HG02798 (cell line): ENCODE results near the gene RYR1.
"Not testable (repeated sequence)": the region's sequence is repeated elsewhere in the genome, so short reads cannot be mapped to it uniquely, and the experiment has no call there.

Experiments
- ATAC-seq: cut with Tn5 transposase; IDR thresholded peaks from one replicate; pipeline ENCODE4 v1.9.1; 2021; ENCODE audit warnings: mild to moderate bottlenecking; ENCODE audit not compliant: unreplicated experiment, poor library complexity

The RYR1 gene

DNA sequence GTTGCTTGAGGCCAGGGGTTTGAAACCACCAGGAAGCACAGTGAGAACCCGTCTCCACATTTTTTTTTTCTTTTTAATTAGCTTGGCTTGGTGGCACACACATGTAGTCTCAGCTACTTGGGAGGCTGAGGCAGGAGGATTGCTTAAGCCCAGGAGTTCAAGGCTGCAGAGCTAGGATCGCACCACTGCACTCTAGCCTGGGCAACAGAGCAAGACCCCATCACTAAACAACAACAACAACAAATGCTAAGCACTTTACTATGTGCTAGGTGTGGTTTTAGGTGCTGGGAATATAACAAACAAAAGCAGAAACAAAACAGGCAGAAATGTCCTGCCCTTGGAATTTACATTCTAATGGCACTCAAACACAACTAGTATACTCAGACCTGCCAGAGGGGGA lies 51.3 kb downstream of the RYR1 start:
- no peak for ATAC-seq

DNA sequence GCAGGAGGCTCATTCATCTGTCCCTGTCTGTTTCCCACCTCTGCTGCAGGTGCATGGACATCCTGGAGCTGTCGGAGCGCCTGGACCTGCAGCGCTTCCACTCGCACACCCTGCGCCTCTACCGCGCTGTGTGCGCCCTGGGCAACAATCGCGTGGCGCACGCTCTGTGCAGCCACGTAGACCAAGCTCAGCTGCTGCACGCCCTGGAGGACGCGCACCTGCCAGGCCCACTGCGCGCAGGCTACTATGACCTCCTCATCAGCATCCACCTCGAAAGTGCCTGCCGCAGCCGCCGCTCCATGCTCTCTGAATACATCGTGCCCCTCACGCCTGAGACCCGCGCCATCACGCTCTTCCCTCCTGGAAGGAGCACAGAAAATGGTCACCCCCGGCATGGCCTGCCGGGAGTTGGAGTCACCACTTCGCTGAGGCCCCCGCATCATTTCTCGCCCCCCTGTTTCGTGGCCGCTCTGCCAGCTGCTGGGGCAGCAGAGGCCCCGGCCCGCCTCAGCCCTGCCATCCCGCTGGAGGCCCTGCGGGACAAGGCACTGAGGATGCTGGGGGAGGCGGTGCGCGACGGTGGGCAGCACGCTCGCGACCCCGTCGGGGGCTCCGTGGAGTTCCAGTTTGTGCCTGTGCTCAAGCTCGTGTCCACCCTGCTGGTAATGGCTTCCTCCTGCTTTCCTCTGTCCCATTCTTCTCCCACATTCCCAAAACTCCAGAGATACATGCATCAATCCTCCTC lies 52.2 kb downstream of the RYR1 start:
- no peak for ATAC-seq

DNA sequence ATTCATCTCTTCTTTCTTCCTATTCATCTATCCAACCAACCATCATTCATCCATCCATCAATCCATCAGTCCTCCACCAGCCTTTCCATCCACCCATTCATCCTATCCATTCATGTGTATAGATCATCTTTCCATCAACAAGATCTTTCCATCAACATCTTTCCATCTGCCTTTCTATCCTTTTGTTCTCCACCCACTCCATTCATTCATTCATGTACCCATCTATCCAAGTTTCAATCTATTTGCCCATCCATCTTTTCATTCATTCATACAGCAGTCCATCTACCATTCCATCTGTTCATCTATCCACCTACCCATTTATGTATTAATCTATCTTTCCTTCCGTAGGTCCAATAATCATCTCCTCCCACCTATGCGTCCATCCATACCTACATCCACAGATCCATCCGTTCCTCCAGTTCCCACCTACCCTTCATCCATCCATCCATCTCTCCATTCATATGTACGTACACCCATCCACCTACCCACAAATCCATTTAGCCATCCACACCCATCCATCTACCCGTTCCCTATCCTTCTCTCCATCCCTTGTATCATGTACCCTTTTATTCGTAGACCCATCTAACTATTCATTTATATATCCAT lies 53.3 kb downstream of the RYR1 start:
- ATAC-seq: no peak

DNA sequence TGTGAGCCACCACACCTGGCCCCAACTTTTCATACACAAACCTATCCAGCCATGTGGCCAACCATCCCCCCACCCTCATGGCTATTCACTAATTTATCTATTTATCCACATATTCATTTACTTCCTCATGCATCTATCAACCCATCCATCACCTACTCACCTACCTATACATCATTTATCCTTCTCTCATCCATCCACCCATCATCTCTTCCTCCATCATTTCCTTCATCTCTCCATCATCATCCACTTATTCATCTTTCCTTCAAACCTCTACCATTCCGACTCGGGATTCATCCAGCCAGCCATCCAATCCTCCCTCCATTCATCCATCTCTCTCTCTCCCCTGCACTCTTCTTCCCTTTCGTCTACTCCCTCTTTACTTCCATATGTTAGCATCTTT lies 54.6 kb downstream of the RYR1 start:
- ATAC-seq: no peak

DNA sequence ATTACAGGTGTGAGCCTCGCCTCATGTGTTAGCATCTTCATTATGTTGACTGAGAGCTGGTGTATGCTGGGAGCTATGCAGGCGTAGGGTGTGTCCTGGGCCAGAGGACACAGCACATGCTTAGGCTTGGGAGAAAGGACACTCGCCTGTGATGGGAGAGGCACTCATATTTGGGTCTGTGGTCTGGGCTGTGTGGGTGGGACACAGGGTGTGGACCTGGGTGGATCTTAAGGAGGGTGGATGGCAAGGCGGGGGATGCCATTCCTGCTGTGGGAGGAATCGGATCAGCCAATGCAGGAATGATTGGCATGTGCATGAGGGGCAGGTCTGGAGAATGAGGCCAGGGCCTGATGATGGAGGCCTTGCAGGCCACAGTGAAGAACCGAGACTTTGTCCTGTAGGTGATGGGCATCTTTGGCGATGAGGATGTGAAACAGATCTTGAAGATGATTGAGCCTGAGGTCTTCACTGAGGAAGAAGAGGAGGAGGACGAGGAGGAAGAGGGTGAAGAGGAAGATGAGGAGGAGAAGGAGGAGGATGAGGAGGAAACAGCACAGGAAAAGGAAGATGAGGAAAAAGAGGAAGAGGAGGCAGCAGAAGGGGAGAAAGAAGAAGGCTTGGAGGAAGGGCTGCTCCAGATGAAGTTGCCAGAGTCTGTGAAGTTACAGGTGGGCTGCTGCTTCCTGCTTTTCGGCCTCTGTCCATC lies 55.4 kb downstream of the RYR1 start:
- no peak for ATAC-seq

DNA sequence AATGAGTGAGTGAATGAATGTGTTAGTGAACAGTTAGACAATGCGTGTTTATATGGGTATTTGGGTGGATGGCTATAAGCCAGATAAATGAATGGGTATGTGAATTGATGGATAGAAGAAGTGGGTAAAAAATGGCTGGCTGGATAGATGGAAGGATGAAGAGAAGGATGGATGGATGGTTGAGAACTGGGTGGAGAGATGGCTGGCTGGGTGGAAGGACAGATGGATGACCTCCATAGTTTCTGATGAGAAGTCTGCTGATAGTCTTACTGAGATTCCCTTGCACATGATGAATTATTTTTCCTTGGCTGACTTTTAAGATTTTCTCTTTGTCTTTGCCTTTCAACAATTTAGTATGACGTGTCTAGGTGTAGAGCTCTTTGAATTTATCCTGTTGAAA lies 57.4 kb downstream of the RYR1 start:
- ATAC-seq: no peak

DNA sequence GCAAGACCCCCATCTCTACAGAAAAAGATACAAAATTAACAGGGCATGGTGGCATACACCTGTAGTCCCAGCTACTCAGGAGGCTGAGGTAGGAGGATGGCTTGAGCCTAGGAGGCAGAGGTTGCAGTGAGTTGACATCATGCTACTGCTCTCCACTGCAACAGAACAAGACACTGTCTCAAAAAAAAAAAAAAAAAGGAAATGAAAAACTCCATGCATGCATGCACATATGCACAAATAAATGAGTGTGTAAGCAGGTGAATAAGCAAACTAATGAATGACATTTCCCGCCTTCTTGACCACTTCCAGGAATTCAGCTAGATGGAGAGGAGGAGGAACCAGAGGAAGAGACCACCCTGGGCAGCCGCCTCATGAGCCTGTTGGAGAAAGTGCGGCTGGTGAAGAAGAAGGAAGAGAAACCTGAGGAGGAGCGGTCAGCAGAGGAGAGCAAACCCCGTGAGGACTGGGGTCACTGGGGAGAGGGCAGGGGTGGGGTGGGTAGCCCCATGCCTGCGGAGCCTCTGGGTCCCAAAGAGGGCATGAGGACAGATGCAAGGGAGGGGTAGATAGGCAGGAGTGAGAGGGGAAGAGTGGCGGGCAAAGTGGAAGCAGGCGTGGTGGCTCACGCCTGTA lies 58.8 kb downstream of the RYR1 start:
- no peak for ATAC-seq

DNA sequence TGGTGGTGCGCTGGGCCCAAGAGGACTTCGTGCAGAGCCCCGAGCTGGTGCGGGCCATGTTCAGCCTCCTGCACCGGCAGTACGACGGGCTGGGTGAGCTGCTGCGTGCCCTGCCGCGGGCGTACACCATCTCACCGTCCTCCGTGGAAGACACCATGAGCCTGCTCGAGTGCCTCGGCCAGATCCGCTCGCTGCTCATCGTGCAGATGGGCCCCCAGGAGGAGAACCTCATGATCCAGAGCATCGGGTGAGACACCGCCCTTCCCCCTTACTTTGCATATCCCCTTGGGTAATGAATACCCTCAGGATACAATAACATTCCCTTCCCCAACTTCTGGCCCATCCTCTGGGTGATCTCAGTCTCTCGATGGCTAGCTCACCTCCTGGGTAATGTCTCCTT lies 60.9 kb downstream of the RYR1 start:
- ATAC-seq: no peak

DNA sequence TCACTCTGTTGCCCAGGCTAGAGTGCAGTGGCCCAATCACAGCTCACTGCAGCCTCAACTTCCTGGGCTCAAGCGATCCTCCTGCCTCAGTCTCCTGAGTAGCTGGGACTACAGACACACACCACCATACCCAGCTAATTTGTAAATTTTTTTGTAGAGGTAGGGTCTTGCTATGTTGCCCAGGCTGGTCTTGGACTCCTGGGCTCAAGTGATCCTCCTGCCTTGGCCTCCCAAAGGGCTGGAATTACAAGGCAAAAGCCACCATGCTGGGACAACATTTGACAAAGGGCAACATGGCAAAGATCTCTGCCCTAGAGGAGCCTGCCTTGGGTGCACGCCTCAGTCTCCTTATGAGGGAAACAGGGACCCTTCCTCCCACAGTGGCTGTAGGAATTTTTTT lies 61.9 kb downstream of the RYR1 start:
- ATAC-seq: not testable (repeated sequence)

DNA sequence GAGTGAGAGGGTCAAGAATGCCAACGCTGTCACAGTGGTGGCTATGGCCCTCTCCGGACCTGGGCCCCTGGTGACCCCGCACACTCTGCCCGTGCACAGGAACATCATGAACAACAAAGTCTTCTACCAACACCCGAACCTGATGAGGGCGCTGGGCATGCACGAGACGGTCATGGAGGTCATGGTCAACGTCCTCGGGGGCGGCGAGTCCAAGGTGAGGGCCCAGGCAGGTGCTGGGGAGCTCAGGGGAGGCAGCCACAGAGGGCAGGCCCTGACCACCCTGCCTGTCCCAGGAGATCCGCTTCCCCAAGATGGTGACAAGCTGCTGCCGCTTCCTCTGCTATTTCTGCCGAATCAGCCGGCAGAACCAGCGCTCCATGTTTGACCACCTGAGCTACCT lies 62.6 kb downstream of the RYR1 start:
- ATAC-seq: no peak

DNA sequence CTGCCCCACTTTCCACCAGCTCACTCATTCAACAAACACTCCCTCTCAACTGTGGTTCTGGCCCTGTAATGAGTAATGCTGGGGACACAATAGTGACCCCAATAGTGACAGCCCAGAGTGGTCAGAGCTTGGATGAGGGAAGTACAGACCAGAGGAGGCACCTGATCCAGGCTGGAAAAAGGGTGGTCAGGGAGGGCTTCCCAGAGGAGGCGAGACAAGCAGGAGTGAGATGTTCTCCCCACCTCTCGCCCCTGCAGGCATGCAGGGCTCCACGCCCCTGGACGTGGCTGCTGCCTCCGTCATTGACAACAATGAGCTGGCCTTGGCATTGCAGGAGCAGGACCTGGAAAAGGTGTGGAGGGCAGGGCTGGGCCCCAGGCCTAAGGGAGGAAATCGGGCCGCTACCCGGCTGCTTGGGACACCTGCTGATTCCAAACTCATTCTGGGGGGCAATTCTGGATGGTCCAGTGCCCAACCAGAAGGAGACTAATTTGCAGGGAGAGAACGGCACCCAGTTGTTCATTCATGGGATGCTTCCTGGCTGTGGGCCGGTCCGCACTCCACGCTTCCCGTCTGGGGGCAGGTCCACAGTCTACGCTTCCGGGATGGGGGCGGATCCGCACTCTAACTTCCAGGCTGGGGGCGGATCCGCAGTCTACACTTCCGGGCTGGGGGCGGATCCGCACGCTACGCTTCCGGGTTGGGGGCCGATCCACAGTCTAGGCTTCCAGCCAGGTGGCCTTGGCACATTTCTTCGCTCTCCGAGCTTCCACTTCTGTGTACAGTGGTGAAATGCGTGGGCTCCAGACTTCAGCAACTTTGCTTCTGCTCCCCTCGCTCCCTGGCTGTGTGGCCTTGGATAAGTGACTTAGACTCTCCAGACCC lies 63.4 kb downstream of the RYR1 start:
- no peak for ATAC-seq

DNA sequence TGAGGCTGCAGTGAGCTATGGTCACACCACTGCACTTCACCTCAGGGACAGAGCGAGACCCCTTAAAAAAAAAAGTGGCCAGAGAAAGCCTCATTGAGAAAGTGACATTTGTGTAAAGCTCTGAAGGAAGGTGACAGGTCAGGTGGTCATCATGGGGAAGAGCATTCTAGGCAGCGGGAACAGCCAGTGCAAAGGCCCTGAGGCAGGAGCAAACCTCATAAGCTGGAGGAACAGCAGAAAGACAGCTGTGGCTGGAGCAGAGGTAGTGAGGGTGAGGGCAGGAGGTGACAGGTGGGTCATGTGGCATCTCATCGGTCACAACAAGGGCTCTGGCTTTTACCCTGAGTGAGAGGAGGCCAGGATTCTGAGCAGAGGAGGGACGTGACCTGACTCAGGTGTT lies 64.4 kb downstream of the RYR1 start:
- ATAC-seq: no peak

DNA sequence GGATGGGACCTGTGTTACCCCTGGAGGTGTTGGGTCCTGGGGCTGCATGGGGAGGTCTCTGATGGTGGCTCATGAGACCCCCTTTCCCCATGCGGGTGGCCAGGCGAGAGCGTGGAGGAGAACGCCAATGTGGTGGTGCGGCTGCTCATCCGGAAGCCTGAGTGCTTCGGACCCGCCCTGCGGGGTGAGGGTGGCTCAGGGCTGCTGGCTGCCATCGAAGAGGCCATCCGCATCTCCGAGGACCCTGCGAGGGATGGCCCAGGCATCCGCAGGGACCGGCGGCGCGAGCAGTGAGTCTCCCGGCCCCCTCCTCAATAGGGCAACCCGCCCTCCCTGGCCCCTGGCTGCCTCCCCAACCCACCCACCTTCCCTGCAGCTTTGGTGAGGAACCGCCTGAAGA lies 66.0 kb downstream of the RYR1 start:
- ATAC-seq: no peak

DNA sequence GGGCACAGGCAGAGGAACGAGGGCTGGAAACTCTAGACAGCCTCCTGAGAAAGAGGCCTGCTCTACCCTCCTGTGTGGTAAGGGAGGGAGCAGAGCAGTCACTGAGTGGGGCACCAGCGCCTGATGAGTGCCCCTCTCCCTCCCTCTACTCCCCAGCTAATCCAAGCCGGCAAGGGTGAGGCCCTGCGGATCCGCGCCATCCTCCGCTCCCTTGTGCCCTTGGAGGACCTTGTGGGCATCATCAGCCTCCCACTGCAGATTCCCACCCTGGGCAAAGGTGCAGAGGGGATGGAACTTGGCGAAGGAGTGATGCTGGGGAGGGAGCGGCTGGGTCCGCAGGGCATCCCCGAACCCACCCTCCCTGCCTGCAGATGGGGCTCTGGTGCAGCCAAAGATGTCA lies 67.0 kb downstream of the RYR1 start:
- ATAC-seq: no peak

DNA sequence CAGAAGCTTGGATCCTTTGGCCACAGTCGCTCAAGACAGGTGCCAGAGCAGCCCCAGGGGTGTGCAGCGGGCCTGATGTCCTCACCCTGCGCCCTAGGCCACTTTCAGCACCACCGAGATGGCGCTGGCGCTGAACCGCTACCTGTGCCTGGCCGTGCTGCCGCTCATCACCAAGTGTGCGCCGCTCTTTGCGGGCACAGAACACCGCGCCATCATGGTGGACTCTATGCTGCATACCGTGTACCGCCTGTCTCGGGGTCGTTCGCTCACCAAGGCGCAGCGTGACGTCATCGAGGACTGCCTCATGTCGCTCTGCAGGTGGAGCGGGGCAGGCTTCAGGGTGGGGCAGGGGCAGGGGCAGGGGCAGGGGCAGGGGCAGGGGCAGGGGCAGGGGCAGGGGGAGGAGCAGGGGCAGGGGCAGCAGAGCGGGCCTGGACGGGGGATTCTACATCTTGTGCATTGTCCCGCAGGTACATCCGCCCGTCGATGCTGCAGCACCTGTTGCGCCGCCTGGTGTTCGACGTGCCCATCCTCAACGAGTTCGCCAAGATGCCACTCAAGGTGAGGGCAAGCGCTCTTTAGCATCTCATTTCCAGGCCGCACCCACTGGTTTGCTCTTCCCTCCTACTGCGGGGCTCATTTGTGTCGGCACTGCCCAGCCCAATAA lies 69.1 kb downstream of the RYR1 start:
- ATAC-seq: no peak

DNA sequence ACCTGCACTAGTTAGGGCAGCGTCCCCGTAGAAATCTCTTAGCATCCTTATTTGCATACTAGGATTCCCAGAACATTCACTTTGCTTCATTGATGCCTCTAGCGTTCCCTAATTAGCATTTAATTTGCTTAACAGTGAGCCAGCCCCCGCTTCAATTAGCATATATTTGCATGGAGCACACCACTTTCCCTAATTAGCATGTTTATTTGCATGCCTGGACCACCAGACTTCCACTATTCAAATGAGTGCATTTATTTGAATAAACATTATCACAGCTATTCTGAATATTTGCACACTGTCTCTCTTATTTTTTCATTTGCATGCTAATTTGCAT lies 69.6 kb downstream of the RYR1 start:
- ATAC-seq: no peak

DNA sequence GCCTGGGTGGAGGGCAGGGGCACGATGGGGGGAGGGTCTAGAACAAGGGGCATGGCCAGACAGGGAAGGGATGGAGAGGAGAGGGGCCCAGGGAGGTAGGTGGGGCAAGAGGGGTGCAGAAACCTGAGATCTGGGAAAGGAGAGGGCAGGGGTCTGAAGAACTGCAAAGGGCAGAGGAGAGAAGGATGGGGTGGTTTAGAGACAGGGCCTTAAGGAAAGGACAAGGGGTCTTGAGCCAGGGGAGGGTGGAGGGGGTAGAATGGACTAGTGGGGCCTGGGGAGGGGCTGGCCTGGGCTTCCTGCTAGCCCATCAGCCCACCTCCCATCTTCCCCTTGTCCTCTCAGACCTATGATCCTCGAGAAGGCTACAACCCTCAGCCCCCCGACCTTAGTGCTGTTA lies 72.5 kb downstream of the RYR1 start:
- no peak for ATAC-seq

DNA sequence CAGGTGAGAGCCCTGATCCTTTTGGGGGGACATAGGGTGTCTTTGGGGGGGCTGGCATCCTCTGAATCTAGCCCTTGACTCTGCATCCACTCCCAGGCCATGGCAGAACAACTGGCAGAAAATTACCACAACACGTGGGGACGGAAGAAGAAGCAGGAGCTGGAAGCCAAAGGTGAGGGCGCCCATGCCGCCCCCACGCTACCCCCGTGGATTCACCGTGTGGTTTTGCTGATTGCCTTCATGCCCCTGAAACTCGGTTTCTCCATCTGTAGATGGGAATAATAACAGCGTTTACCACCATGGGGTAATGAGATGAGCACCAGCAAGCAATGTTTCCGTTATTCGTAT lies 72.9 kb downstream of the RYR1 start:
- ATAC-seq: no peak

DNA sequence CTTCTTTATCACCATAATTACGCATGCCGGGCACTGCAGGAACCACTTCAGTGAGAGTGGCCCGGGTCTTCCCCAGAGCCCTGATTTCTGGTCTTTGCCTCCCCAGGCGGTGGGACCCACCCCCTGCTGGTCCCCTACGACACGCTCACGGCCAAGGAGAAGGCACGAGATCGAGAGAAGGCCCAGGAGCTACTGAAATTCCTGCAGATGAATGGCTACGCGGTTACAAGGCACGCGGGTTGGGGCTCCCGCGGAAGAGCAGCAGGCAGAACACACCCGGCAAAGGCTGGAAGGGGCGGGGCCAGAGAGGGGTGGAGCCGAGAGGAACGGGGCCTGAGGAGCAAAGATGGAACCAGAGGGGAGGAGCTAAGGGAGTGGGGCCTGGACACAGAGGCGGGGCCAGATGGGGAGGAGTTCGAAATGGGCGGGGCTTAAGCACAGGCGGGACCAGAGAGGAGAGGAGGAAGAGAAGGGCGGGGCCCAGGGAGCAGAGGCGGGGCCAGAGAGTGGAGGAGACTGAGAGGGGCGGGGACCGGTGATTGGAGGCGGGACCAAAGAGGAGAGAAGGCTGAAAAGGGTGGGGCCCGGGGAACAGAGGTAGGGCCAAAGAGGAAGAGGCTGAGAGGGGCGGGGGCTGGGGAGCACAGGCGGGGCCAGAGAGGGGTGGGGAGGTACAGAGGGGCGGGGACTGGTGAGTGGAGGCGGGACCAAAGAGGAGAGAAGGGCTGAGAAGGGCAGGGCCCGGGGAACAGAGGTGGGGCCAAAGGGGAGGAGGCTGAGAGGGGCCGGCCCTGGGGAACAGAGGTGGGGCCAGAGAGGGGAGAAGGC lies 73.4 kb downstream of the RYR1 start:
- ATAC-seq: peak; percentile 54
